GM23338 (cell line): ENCODE data around the gene SOX12. TPM values are rescaled to one million over a fixed set of nuclear protein-coding genes. Genes with fewer than 3 reads are reported as not detected.

ENCODE experiments used
- ATAC-seq: fragments of 200-7000 bp; cut with Tn5 transposase; 3 replicates; pipeline ENCODE4 v1.9.1; 2020
- DNase-seq: peaks from one replicate; pipeline ENCODE4 v3.0.0-alpha.2; 2015; ENCODE audit warnings: low spot score
- H2AFZ ChIP-seq: fragments of 200-600 bp; sonication (generic); 2 replicates; pipeline ENCODE4 v1.8.0; 2016; ENCODE audit warnings: antibody characterized with exemption, mild to moderate bottlenecking, moderate library complexity
- H3F3A ChIP-seq: fragments of 200-600 bp; sonication (generic); replicated peaks from 2 replicates; pipeline ENCODE4 v1.8.0; 2017; ENCODE audit warnings: antibody characterized with exemption, mixed run types, low read depth
- H3K27ac ChIP-seq: fragments of 200-600 bp; sonication (generic); 2 replicates; pipeline ENCODE4 v1.6.1; 2016; ENCODE audit warnings: low read depth
- H3K27me3 ChIP-seq: fragments of 200-600 bp; sonication (generic); 2 replicates; pipeline ENCODE4 v1.8.0; 2016; ENCODE audit warnings: mild to moderate bottlenecking, mixed run types, moderate library complexity; ENCODE audit not compliant: insufficient read depth
- H3K36me3 ChIP-seq: fragments of 200-600 bp; sonication (generic); 2 replicates; pipeline ENCODE4 v1.8.0; 2016; ENCODE audit warnings: mild to moderate bottlenecking; ENCODE audit not compliant: insufficient read depth
- H3K4me1 ChIP-seq: fragments of 200-600 bp; sonication (generic); 2 replicates; pipeline ENCODE4 v1.8.0; 2016; ENCODE audit warnings: mild to moderate bottlenecking, moderate library complexity; ENCODE audit not compliant: insufficient read depth
- H3K4me2 ChIP-seq: fragments of 200-600 bp; sonication (generic); 2 replicates; pipeline ENCODE4 v1.7.1; 2017; ENCODE audit warnings: mixed run types
- H3K4me3 ChIP-seq: fragments of 200-600 bp; sonication (generic); 2 replicates; pipeline ENCODE4 v1.6.1; 2016; ENCODE audit warnings: mixed run types
- H3K79me2 ChIP-seq: fragments of 200-600 bp; sonication (generic); replicated peaks from 2 replicates; pipeline ENCODE4 v1.8.0; 2017; ENCODE audit warnings: mild to moderate bottlenecking; ENCODE audit not compliant: insufficient read depth
- H3K9me2 ChIP-seq: fragments of 200-600 bp; sonication (generic); 2 replicates; pipeline ENCODE4 v1.8.0; 2017; ENCODE audit not compliant: insufficient read depth
- H4K20me1 ChIP-seq: fragments of 200-600 bp; sonication (generic); replicated peaks from 2 replicates; pipeline ENCODE4 v1.8.0; 2017; ENCODE audit warnings: mild to moderate bottlenecking; ENCODE audit not compliant: insufficient read depth
- H3K27ac Mint-ChIP-seq: 2 replicates; pipeline ENCODE4 v1.8.0; 2020; ENCODE audit warnings: inconsistent platforms, mild to moderate bottlenecking, moderate library complexity, mixed read lengths
- H3K27me3 Mint-ChIP-seq: 3 replicates; pipeline ENCODE4 v1.8.0; 2022; ENCODE audit warnings: low read depth, mild to moderate bottlenecking, moderate library complexity, mixed read lengths, inconsistent platforms; ENCODE audit not compliant: insufficient read depth, poor library complexity
- H3K36me3 Mint-ChIP-seq: 3 replicates; pipeline ENCODE4 v1.8.0; 2021; ENCODE audit warnings: low read depth, mild to moderate bottlenecking, inconsistent platforms, moderate library complexity, mixed read lengths
- H3K4me1 Mint-ChIP-seq: 3 replicates; pipeline ENCODE4 v1.8.0; 2020; ENCODE audit warnings: mild to moderate bottlenecking, inconsistent platforms, mixed read lengths
- H3K4me3 Mint-ChIP-seq: 3 replicates; pipeline ENCODE4 v1.8.0; 2021; ENCODE audit warnings: moderate library complexity, mild to moderate bottlenecking, inconsistent platforms, mixed read lengths
- H3K9me3 Mint-ChIP-seq: 3 replicates; pipeline ENCODE4 v1.8.0; 2020; ENCODE audit warnings: moderate library complexity, mild to moderate bottlenecking, inconsistent platforms, mixed read lengths
- EZH2phosphoT487 ChIP-seq: fragments of 200-600 bp; sonication (generic); IDR thresholded peaks from one replicate; pipeline ENCODE4 v1.8.1; 2018; ENCODE audit warnings: antibody characterized with exemption; ENCODE audit not compliant: unreplicated experiment
- NANOG ChIP-seq: IDR thresholded peaks from 2 replicates; pipeline ENCODE4 v1.6.1; 2016; ENCODE audit warnings: antibody characterized with exemption, borderline replicate concordance
- POLR2AphosphoS5 ChIP-seq: IDR thresholded peaks from 2 replicates; pipeline ENCODE4 v1.6.1; 2016; ENCODE audit warnings: antibody characterized with exemption, low read depth
- ZNF114 ChIP-seq: fragments of 250-450 bp; sonication (Bioruptor Pico); IDR thresholded peaks from 2 replicates; pipeline ENCODE4 v1.5.0; 2020; ENCODE audit warnings: mild to moderate bottlenecking, moderate library complexity
- ZNF331 ChIP-seq: fragments of 250-450 bp; sonication (Bioruptor Pico); IDR thresholded peaks from 2 replicates; pipeline ENCODE4 v1.5.0; 2020; ENCODE audit warnings: low read depth, mild to moderate bottlenecking, moderate library complexity
- polyA plus RNA-seq: library from polyadenylated mRNA; unstranded; fragments of >200 nt; fragmentation: Nextera tagmentation; extraction: Ambion mirVana; gene quantifications from 2 replicates; pipeline ENCODE4 v1.2.1, GENCODE V29; 2016
- total RNA-seq: library from RNA; depleted of rRNA; stranded (reverse); fragments of >200 nt; shearing (Covaris generic); gene quantifications from 2 replicates; pipeline ENCODE4 v1.2.3, GENCODE V29; 2014
- TF ChIP-seq, protein P1 (sequence below), 2 experiments: fragments of 200-600 bp in 1 of 2; sonication (generic) in 1 of 2; conservative IDR thresholded peaks; 2 replicates each; pipeline versions ENCODE4 v1.5.1 to v1.6.1; 2016 to 2017; ENCODE audit warnings: antibody characterized with exemption in 2 of 2, low read depth in 2 of 2, mild to moderate bottlenecking in 2 of 2, moderate library complexity in 1 of 2
- TF ChIP-seq, protein P2 (sequence below): IDR thresholded peaks from 2 replicates; pipeline ENCODE4 v1.6.1; 2016; ENCODE audit warnings: antibody characterized with exemption

SOX12 gene
- total and polyA plus RNA-seq, 2 experiments from 2014 or later: 14.1 to 32.0 TPM

- TF ChIP-seq ZNF114 (CRISPR knock-in tag): no peak
- TF ChIP-seq, protein P1, sequence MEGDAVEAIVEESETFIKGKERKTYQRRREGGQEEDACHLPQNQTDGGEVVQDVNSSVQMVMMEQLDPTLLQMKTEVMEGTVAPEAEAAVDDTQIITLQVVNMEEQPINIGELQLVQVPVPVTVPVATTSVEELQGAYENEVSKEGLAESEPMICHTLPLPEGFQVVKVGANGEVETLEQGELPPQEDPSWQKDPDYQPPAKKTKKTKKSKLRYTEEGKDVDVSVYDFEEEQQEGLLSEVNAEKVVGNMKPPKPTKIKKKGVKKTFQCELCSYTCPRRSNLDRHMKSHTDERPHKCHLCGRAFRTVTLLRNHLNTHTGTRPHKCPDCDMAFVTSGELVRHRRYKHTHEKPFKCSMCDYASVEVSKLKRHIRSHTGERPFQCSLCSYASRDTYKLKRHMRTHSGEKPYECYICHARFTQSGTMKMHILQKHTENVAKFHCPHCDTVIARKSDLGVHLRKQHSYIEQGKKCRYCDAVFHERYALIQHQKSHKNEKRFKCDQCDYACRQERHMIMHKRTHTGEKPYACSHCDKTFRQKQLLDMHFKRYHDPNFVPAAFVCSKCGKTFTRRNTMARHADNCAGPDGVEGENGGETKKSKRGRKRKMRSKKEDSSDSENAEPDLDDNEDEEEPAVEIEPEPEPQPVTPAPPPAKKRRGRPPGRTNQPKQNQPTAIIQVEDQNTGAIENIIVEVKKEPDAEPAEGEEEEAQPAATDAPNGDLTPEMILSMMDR (conservative IDR thresholded peaks at IDR 0.05; ENCODE audit: low read depth in 2 of 2): no peak
- no peak for TF ChIP-seq ZNF331 (CRISPR knock-in tag)
- TF ChIP-seq NANOG: no peak
- no peak for TF ChIP-seq EZH2phosphoT487
- no peak for TF ChIP-seq POLR2AphosphoS5
- TF ChIP-seq, protein P2, sequence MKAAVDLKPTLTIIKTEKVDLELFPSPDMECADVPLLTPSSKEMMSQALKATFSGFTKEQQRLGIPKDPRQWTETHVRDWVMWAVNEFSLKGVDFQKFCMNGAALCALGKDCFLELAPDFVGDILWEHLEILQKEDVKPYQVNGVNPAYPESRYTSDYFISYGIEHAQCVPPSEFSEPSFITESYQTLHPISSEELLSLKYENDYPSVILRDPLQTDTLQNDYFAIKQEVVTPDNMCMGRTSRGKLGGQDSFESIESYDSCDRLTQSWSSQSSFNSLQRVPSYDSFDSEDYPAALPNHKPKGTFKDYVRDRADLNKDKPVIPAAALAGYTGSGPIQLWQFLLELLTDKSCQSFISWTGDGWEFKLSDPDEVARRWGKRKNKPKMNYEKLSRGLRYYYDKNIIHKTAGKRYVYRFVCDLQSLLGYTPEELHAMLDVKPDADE: no peak
- no peaks in the 10 kb centered on the region for H3K36me3 ChIP-seq
- peak overlapping the region; percentile 100 for H2AFZ ChIP-seq
- peak overlapping the region; percentile 83 for H3K4me2 ChIP-seq
- no peak for DNase-seq
- Mint-ChIP-seq H3K4me3 (no peak overlapping the region; the same call in 2 of the 3 replicates), H3K4me1 (peaks cover 4% of the 10 kb centered on the region; the same call in 1 of the 3 replicates), H3K36me3 (peaks cover 10% of the 10 kb centered on the region), H3K9me3 (no peaks in the 10 kb centered on the region), H3K27me3 (peaks cover 4% of the 10 kb centered on the region), H3K27ac (peak overlapping the region; percentile 77)
- peaks cover 14% of the 10 kb centered on the region for H3K79me2 ChIP-seq
- H3K9me2 ChIP-seq: no peaks in the 10 kb centered on the region
- 0 out of 2 replicates have a peak, but pooled peaks cover 7% of the 10 kb centered on the region for H3F3A ChIP-seq
- ATAC-seq: no peak
- peaks cover 16% of the 10 kb centered on the region for H3K27me3 ChIP-seq
- peak overlapping the region; percentile 94 for H3K4me3 ChIP-seq
- 0 out of 2 replicates have a peak overlapping the region, but pooled peaks have one; percentile 89 for H3K27ac ChIP-seq
- no peaks in the 10 kb centered on the region; the same call in 1 of the 2 replicates for H4K20me1 ChIP-seq
- peaks cover 21% of the 10 kb centered on the region for H3K4me1 ChIP-seq
Observed at GRCh38 chr20:289693-290083, 35.7 kb upstream of the SOX12 start.

DNA sequence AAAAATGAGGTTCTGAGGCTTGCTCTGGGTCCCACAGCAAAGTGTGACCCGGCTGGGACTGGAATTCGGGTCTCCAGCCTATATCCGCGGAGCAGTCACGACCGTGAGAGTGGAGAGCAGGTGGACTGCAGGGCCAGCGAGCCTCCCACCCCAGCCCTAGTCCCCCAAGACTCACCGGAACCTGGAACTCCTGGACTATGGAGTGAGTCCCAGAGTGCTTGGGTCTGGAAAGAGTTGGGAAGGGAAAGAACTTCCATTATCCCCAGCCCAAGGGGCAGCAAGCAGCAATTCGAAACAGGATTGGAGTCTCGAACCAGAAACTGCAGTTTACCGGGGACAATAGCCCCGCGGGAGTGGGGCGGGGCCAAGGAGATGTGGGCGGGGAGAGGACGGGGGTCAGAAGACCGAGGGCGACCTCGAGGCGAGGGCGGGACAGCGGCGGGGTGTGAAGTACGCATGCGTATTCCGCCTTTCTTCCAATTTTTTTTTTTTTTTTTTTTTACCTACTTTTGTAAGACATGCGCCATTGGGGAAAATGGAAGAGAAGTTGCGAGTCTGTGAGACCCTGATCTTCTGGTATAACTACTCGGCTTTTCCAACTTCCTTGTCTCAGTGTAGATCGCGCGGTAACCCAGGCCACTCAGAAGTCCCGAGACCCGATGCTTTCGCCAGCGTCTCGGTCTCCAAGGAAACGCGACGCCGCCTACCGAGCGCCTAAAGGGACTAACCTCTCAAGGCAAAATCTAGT is 35.1 kb upstream of the SOX12 start, which contains the start of gene C20orf96:
TSS of gene C20orf96 (minus strand) at position 667 of the 748 bp plus-strand sequence. CDS start at position 527, 140 bp downstream.
- H3K4me1 ChIP-seq: peaks cover 21% of the 10 kb centered on the region
- H3K9me2 ChIP-seq: no peaks in the 10 kb centered on the region
- H3K36me3 ChIP-seq: no peaks in the 10 kb centered on the region
- H3K9me3 Mint-ChIP-seq: no peaks in the 10 kb centered on the region
- peak within 1 kb of the TSS; percentile 94 for H3K4me3 ChIP-seq
- peaks cover 10% of the 10 kb centered on the region for H3K36me3 Mint-ChIP-seq
- peak within 1 kb of the TSS; percentile 89; the same call in 1 of the 2 replicates for H3K27ac ChIP-seq
- no peaks in the 10 kb centered on the region; the same call in 1 of the 2 replicates for H4K20me1 ChIP-seq
- peak within 1 kb of the TSS; percentile 100 for H2AFZ ChIP-seq
- H3K27me3 Mint-ChIP-seq: peaks cover 6% of the 10 kb centered on the region
- DNase-seq: peak; percentile 96
- peak within 1 kb of the TSS; percentile 83 for H3K4me2 ChIP-seq
- peak; percentile 70 for TF ChIP-seq POLR2AphosphoS5
- TF ChIP-seq, protein P1 (conservative IDR thresholded peaks at IDR 0.05; ENCODE audit: low read depth in 2 of 2): 0 out of 4 replicates have a peak, but pooled peaks of 1 of the 2 experiments have one; percentile 33
- no peak for TF ChIP-seq EZH2phosphoT487
- H3K27ac Mint-ChIP-seq: peak within 1 kb of the TSS; percentile 77
- peak; percentile 93 for ATAC-seq
- peaks cover 4% of the 10 kb centered on the region; the same call in 1 of the 3 replicates for H3K4me1 Mint-ChIP-seq
- 0 out of 2 replicates have a peak, but pooled peaks cover 7% of the 10 kb centered on the region for H3F3A ChIP-seq
- peaks cover 14% of the 10 kb centered on the region for H3K79me2 ChIP-seq
- H3K27me3 ChIP-seq: peaks cover 21% of the 10 kb centered on the region
- H3K4me3 Mint-ChIP-seq: no peak within 1 kb of the TSS; the same call in 2 of the 3 replicates
